Omental fat pad (tissue), 4 donors: ENCODE results near the gene CMKLR1. TPM values are rescaled to one million over a fixed set of nuclear protein-coding genes. Genes with fewer than 3 reads are reported as not detected.

Source experiments
- ATAC-seq: fragments of 150-250 bp; one replicate; pipeline ENCODE4 v1.9.1; 2016; ENCODE audit warnings: mild to moderate bottlenecking, moderate library complexity; ENCODE audit not compliant: low FRiP score
- DNase-seq: peaks from one replicate; pipeline ENCODE4 v3.0.0-alpha.2; 2019; ENCODE audit warnings: low spot score
- total RNA-seq, 4 donors: library from RNA; depleted of rRNA; stranded (reverse); fragments of >200 nt; gene quantifications; one replicate each; pipeline ENCODE4 v1.1.0, GENCODE V29; 2016
- TF ChIP-seq, protein P1 (sequence below), 3 donors: fragments of 450-650 bp; IDR thresholded peaks; one replicate each; pipeline ENCODE4 v1.5.1; 2016 to 2017; ENCODE audit warnings: antibody characterized with exemption in 3 of 3, mild to moderate bottlenecking in 3 of 3, moderate library complexity in 2 of 3

Gene CMKLR1
- total RNA-seq, 4 donors from 2014 or later: 20.7 to 28.1 (median 23.1) TPM

- TF ChIP-seq, protein P1, sequence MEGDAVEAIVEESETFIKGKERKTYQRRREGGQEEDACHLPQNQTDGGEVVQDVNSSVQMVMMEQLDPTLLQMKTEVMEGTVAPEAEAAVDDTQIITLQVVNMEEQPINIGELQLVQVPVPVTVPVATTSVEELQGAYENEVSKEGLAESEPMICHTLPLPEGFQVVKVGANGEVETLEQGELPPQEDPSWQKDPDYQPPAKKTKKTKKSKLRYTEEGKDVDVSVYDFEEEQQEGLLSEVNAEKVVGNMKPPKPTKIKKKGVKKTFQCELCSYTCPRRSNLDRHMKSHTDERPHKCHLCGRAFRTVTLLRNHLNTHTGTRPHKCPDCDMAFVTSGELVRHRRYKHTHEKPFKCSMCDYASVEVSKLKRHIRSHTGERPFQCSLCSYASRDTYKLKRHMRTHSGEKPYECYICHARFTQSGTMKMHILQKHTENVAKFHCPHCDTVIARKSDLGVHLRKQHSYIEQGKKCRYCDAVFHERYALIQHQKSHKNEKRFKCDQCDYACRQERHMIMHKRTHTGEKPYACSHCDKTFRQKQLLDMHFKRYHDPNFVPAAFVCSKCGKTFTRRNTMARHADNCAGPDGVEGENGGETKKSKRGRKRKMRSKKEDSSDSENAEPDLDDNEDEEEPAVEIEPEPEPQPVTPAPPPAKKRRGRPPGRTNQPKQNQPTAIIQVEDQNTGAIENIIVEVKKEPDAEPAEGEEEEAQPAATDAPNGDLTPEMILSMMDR (IDR thresholded peaks at IDR 0.05): no peak
- DNase-seq: no peak
- ATAC-seq: no peak
Measured at GRCh38 chr12:108363565-108363964, 24.5 kb upstream of the CMKLR1 start.

- TF ChIP-seq, protein P1 (IDR thresholded peaks at IDR 0.05): no peak
- no peak for DNase-seq
Measured at GRCh38 chr12:108363165-108363564, 24.1 kb upstream of the CMKLR1 start.

GRCh38 chr12:108361606-108362005 lies 22.5 kb upstream of the CMKLR1 start:
- DNase-seq (no peak), ATAC-seq (no peak)
- TF ChIP-seq, protein P1 (IDR thresholded peaks at IDR 0.05): no peak

More at GRCh38 chr12:108363165-108363564, 24.1 kb upstream of the CMKLR1 start:
- ATAC-seq: no peak

GRCh38 chr12:108360487-108360886 lies 21.4 kb upstream of the CMKLR1 start:
- DNase-seq (no peak), ATAC-seq (no peak)
- TF ChIP-seq, protein P1 (IDR thresholded peaks at IDR 0.05): no peak

DNA sequence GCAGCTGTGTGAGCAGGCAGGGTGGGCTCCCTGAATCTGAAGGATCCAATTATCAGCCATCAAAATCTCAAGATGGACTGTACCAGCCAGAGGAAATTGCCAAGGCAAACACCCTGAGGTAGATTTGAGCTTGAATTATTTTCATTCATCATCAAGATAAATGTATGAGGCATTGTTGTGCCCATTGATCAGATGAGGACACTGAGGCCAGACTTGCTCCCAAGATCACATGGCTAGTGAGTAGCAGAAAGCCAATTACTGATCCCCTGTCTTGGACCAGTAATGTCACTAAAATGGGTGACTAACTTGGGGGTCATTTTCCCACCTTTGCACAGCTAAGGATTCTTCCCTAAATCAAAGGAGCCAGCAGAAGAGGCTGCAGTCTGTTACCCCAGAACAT lies 20.9 kb upstream of the CMKLR1 start:
- TF ChIP-seq, protein P1 (IDR thresholded peaks at IDR 0.05): no peak

DNA sequence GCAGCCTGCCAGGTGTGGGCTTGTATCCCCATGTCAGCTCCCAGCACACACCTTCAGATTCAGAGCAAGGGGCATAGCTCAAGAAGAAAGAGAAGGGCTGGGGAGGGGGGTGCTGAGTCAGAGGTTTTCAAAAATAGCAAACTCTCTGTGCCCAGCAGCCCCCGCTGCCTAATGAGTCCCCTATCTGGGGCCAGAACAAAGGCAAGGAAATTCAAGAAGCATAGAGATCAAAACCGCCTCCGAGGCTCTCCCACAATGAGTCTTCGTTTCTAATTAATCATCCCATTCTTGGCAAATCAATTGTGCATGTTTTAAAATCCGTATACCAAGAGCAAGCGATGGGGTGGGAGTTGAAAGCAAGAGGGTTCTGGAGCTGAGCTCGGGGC lies 19.5 kb upstream of the CMKLR1 start:
- DNase-seq (no peak), ATAC-seq (no peak)
- TF ChIP-seq, protein P1 (IDR thresholded peaks at IDR 0.05): no peak

More for the DNA sequence above, 20.9 kb upstream of the CMKLR1 start:
- ATAC-seq (no peak), DNase-seq (no peak)

GRCh38 chr12:108357834-108358579 lies 18.9 kb upstream of the CMKLR1 start:
- ATAC-seq: no peak
- TF ChIP-seq, protein P1 (IDR thresholded peaks at IDR 0.05): no peak
- no peak for DNase-seq
